Fibroblast of mammary gland (primary cell): Measurements from ENCODE around the gene FAM107A.

Experiments used
- DNase-seq: peaks from one replicate; pipeline ENCODE4 v3.0.0-alpha.2; 2010; ENCODE audit warnings: low read depth
- H3K4me3 ChIP-seq: 2 replicates; pipeline ENCODE4 v1.5.1; 2011; ENCODE audit warnings: low read depth, mild to moderate bottlenecking, low read length, moderate library complexity; ENCODE audit not compliant: control insufficient read depth
- CTCF ChIP-seq: conservative IDR thresholded peaks from 2 replicates; pipeline ENCODE4 v1.5.1; 2011; ENCODE audit warnings: low read depth, low read length, inconsistent platforms; ENCODE audit not compliant: control insufficient read depth, insufficient read depth

Gene FAM107A

DNA sequence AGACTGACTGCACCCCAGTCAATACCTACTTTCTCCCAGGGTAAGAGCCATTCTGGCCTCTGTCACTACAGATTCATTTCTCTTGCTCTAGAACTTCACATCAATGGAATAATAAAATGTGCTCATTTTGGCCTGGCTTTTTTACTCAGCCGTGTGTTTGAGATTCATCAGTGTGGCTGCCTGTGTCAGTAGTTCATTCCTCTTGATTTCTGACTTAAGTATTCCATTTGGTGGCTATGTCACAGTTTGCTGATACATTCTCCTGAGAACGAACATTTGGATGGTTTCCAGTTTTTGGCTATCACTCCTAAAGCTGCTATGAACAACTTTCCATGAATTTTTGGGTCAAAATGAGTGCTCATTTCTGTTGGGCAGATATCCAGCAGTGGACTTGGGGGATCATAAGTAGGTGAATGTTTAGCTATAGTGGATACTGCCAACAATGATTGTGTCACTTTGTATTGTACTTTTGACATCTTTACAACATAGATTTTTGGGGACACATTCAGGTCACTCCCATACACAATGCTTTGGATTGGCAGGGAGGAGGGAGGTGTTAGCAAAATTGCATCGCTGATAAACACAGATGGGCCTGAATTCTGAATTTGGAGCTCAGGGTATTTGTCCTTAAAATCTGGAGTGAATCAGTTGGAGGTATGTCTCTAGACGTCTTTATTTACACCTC is 19.8 kb upstream of the FAM107A start:
- no peak for DNase-seq
- no peak for TF ChIP-seq CTCF
- H3K4me3 ChIP-seq: no peak overlapping the region

DNA sequence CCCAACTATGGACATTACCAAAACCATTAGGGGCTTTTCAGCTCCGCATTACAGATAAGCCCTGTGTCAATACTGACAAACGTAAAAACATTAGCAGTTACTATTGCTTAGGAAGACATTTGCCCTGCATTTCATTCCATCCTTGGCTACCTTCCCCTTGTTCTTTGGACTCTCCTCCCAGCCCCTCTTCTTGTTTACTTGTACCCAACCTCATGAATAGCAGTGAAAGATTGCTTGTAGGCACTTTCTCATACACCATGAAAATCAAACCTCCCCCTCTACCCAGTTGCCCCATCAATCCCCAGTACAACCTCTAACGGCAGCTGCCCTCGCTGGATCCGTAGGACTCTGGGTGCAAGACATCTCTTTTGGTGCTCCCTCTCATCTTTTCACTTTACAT is 16.9 kb upstream of the FAM107A start:
- no peak for TF ChIP-seq CTCF
- DNase-seq: no peak
- H3K4me3 ChIP-seq: no peak overlapping the region

GRCh38 chr3:58591517-58592510 is 14.6 kb upstream of the FAM107A start:
- peak; percentile 33 for DNase-seq
- H3K4me3 ChIP-seq: no peak overlapping the region
- no peak for TF ChIP-seq CTCF

DNA sequence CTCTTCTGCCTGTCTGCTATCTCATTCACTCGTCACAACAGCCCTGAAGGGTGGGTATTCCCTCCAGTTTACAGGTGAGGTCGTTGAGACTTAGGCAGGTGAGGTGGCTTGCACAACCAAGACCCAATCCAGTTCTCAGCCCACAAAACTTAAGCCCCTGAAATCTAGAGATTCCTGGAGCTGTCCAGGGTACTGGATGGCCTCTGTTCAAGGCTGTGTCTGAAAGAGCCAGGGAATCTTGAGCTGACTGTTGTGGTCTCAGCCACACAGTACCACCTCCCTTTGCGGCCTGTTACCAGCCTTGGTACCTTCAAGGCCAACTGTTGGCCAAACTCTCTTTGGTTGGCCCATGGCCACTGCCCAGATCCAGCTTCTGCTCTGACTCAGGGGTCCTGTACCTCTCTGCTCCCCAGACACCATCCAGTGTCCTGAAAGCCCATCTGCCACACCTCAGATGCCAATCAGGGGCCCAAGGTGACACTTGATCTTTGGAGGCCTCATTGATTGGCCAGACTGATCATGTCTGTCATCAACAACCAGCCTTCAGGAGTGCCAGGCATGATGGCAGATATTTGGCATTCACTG is 10.9 kb upstream of the FAM107A start:
- TF ChIP-seq CTCF: no peak
- peak; percentile 29 for DNase-seq
- H3K4me3 ChIP-seq: no peak overlapping the region

GRCh38 chr3:58586776-58587192 is 9.6 kb upstream of the FAM107A start:
- no peak overlapping the region for H3K4me3 ChIP-seq
- no peak for TF ChIP-seq CTCF
- no peak for DNase-seq

- no peak overlapping the region for H3K4me3 ChIP-seq
- no peak for TF ChIP-seq CTCF
- DNase-seq: no peak
Observed at GRCh38 chr3:58585994-58586393, 8.8 kb upstream of the FAM107A start.
